DND-41 (cell line): ENCODE measurements around the gene NAT9.

Experiments
- CTCF ChIP-seq: IDR thresholded peaks from 2 replicates; pipeline ENCODE4 v1.5.1; 2012; ENCODE audit warnings: borderline replicate concordance, low read length, moderate library complexity, mild to moderate bottlenecking; ENCODE audit not compliant: poor library complexity, severe bottlenecking; ENCODE audit errors: extremely low read depth
- EZH2 ChIP-seq: IDR thresholded peaks from 3 replicates; pipeline ENCODE4 v1.6.1; 2012; ENCODE audit warnings: borderline replicate concordance, low read depth, mild to moderate bottlenecking, moderate library complexity, low read length, inconsistent platforms; ENCODE audit not compliant: severe bottlenecking

DNA sequence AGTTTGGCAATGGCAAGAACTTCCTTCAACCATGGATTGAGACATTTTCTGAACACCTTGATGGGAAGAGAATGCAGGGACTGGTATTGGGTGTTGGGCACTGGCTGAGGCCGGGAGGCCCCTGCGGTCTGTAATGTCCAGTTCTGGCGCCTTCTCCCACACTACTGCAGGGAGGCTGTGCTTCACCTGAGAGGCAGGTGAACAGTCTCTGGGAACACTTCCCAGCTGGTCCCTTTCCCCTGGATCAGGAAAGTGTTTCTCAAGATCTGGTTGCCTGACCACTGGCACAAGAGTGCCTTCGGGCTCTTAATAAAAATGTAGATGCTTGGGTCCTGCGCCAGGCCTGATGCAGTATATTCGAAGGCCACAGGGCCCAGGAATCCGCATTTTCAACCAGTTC lies 28.5 kb upstream of the NAT9 start:
- TF ChIP-seq CTCF (no peak), EZH2 (no peak)
